Measurements from ENCODE around the gene DNAJC8.

The DNAJC8 gene

DNA sequence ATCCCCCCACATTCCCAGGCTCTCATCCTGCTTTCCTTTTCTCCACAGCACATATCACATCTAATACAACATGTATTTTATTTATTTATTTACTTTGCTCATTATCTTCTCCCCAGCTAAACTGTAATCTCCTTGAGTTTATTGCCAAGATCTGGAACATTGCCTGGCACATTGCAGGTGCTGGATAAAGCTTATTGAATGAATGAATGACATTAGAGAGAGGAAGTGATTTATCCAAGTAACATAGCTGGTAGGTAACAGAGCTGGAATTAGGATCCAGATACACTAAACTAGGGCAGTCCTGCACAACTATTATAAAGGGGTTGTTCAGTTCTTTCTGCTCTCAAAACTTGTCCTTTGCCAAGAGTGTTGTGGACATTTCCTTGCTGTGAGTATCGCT, 47.8 kb downstream of the DNAJC8 start:
- H3K4me3 ChIP-seq (ENCODE audit: severe bottlenecking) = no peak overlapping the region
- DNase-seq (ENCODE audit: low spot score) (no peak), ATAC-seq (ENCODE audit: low read depth) (no peak)
- H3K9me3 ChIP-seq (ENCODE audit: severe bottlenecking) = no peaks in the 10 kb centered on the region
- H3K27me3 ChIP-seq (ENCODE audit: insufficient read depth, poor library complexity, severe bottlenecking) = no peaks in the 10 kb centered on the region
- no peak for TF ChIP-seq CTCF (IDR thresholded peaks at IDR 0.05; ENCODE audit: poor library complexity, severe bottlenecking)
- H3K36me3 ChIP-seq (ENCODE audit: low read depth) = peaks cover 7% of the 10 kb centered on the region
- no peaks in the 10 kb centered on the region for H3K4me1 ChIP-seq (ENCODE audit: insufficient read depth, poor library complexity, severe bottlenecking)
- H3K27ac ChIP-seq (ENCODE audit: poor library complexity, severe bottlenecking) = no peak overlapping the region

DNA sequence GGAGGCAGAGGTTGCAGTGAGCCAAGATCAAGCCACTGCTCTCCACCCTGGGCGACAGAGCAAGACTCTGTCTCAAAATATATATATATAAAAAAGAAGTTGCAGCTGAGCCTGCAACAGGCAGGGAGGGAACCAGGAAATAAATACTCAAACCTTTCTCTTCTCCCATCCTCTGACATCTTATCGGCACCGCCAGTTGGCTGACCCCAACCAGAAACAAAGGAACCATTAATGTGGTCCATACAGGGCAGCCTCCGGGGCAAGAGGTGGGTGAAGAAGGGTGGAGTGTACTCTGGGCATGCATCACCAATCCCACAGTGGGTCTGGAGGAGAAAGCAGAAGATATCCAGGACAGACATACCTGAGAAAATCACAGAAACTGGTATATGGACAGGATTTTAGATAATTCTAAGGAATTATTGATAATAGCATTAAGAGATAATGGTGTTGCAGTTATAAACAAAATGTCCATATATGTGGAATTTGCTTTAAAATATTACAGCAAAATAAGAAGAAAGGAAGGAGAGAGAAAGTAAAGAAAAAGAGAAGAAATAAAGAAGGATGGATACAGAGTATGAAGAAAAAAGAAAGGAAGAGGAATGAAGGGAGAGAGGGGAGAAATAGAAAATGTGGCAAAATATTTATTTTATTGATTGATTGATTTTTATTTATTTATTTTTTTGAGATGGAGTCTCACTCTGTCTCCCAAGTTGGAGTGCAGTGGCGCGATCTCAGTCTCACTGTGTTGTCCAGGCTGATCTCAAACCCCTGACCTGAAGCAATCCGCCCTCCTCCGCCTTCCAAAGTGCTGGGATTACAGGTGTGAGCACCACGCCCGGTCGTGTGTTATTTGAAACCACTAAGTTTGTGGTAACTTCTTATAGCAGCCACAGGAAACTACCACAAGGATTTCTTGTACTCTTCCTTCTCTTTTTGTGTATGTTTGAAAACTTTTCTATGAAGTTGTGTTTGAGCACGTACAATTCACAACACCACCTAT, 52.2 kb downstream of the DNAJC8 start:
- ATAC-seq (ENCODE audit: low read depth) = no peak

GRCh38 chr1:28178690-28179485, 53.9 kb downstream of the DNAJC8 start:
- DNase-seq (ENCODE audit: low spot score) (no peak), ATAC-seq (ENCODE audit: low read depth) (no peak)
- Histone ChIP-seq H3K9me3 (ENCODE audit: severe bottlenecking) (no peaks in the 10 kb centered on the region), H3K27me3 (ENCODE audit: insufficient read depth, poor library complexity, severe bottlenecking) (no peaks in the 10 kb centered on the region), H3K36me3 (ENCODE audit: low read depth) (no peaks in the 10 kb centered on the region), H3K4me1 (ENCODE audit: insufficient read depth, poor library complexity, severe bottlenecking) (no peaks in the 10 kb centered on the region), H3K4me3 (ENCODE audit: severe bottlenecking) (no peak overlapping the region), H3K27ac (ENCODE audit: poor library complexity, severe bottlenecking) (no peak overlapping the region)
- no peak for TF ChIP-seq CTCF (IDR thresholded peaks at IDR 0.05; ENCODE audit: poor library complexity, severe bottlenecking)

More for the DNA sequence above, 52.2 kb downstream of the DNAJC8 start:
- no peaks in the 10 kb centered on the region for H3K9me3 ChIP-seq (ENCODE audit: severe bottlenecking)
- H3K4me3 ChIP-seq (ENCODE audit: severe bottlenecking) = no peak overlapping the region
- no peak for TF ChIP-seq CTCF (IDR thresholded peaks at IDR 0.05; ENCODE audit: poor library complexity, severe bottlenecking)
- no peak for DNase-seq (ENCODE audit: low spot score)
- H3K27ac ChIP-seq (ENCODE audit: poor library complexity, severe bottlenecking) = no peak overlapping the region
- H3K4me1 ChIP-seq (ENCODE audit: insufficient read depth, poor library complexity, severe bottlenecking) = no peaks in the 10 kb centered on the region
- H3K36me3 ChIP-seq (ENCODE audit: low read depth) = peaks cover 7% of the 10 kb centered on the region
- H3K27me3 ChIP-seq (ENCODE audit: insufficient read depth, poor library complexity, severe bottlenecking) = no peaks in the 10 kb centered on the region

GRCh38 chr1:28176492-28177470, 56.0 kb downstream of the DNAJC8 start, which contains the start of gene PTAFR:
Gene PTAFR, minus strand, starts transcription at chr1:28176690. Its CDS starts 25,669 bp downstream, at chr1:28151021.
- no peak for DNase-seq (ENCODE audit: low spot score)

More at GRCh38 chr1:28176492-28177470, 56.0 kb downstream of the DNAJC8 start, which contains the start of gene PTAFR:
- no peak for ATAC-seq (ENCODE audit: low read depth)
- Histone ChIP-seq H3K9me3 (ENCODE audit: severe bottlenecking) (no peaks in the 10 kb centered on the region), H3K27me3 (ENCODE audit: insufficient read depth, poor library complexity, severe bottlenecking) (no peaks in the 10 kb centered on the region), H3K36me3 (ENCODE audit: low read depth) (0 out of 2 replicates have a peak, but pooled peaks cover 2% of the 10 kb centered on the region), H3K27ac (ENCODE audit: poor library complexity, severe bottlenecking) (no peak within 1 kb of the TSS), H3K4me1 (ENCODE audit: insufficient read depth, poor library complexity, severe bottlenecking) (peaks cover 3% of the 10 kb centered on the region), H3K4me3 (ENCODE audit: severe bottlenecking) (no peak within 1 kb of the TSS)
- no peak for TF ChIP-seq CTCF (IDR thresholded peaks at IDR 0.05; ENCODE audit: poor library complexity, severe bottlenecking)
